KMS-11 (cell line): Measurements from ENCODE around the gene RNF11.

Source experiments
- H2AFZ ChIP-seq: fragments of 200-600 bp; sonication (generic); 2 replicates; pipeline ENCODE4 v1.6.1; 2016; ENCODE audit warnings: antibody characterized with exemption, mixed run types, low read depth
- H3K27ac ChIP-seq: fragments of 200-600 bp; sonication (generic); 2 replicates; pipeline ENCODE4 v1.6.1; 2016; ENCODE audit warnings: mild to moderate bottlenecking, mixed run types
- H3K27me3 ChIP-seq: fragments of 200-600 bp; sonication (generic); 2 replicates; pipeline ENCODE4 v1.6.1; 2017; ENCODE audit warnings: mild to moderate bottlenecking, low read depth, mixed run types, moderate library complexity; ENCODE audit not compliant: insufficient read depth
- H3K36me3 ChIP-seq: fragments of 200-600 bp; sonication (generic); 2 replicates; pipeline ENCODE4 v1.6.1; 2017; ENCODE audit warnings: mild to moderate bottlenecking, mixed run types; ENCODE audit not compliant: insufficient read depth
- H3K4me1 ChIP-seq: fragments of 200-600 bp; sonication (generic); 2 replicates; pipeline ENCODE4 v1.6.1; 2016; ENCODE audit warnings: mild to moderate bottlenecking, low read depth, mixed run types; ENCODE audit not compliant: poor library complexity, severe bottlenecking
- H3K4me2 ChIP-seq: fragments of 200-600 bp; sonication (generic); 2 replicates; pipeline ENCODE4 v1.7.0; 2016; ENCODE audit warnings: mild to moderate bottlenecking, mixed run types
- H3K4me3 ChIP-seq: fragments of 200-600 bp; sonication (generic); IDR thresholded peaks from 2 replicates; pipeline ENCODE4 v1.6.1; 2017; ENCODE audit warnings: low read depth, low read length, mixed read lengths; ENCODE audit not compliant: insufficient read depth
- H3K79me2 ChIP-seq: fragments of 200-600 bp; sonication (generic); 2 replicates; pipeline ENCODE4 v1.6.1; 2016; ENCODE audit warnings: low read depth, mixed run types; ENCODE audit not compliant: insufficient read depth
- H3K9ac ChIP-seq: fragments of 200-600 bp; sonication (generic); 2 replicates; pipeline ENCODE4 v1.6.1; 2016; ENCODE audit warnings: mild to moderate bottlenecking, mixed run types
- H4K20me1 ChIP-seq: fragments of 200-600 bp; sonication (generic); 2 replicates; pipeline ENCODE4 v1.6.1; 2016; ENCODE audit warnings: mild to moderate bottlenecking, mixed run types; ENCODE audit not compliant: insufficient read depth
- CTCF ChIP-seq: fragments of 200-600 bp; sonication (generic); conservative IDR thresholded peaks from 2 replicates; pipeline ENCODE4 v1.6.1; 2017; ENCODE audit warnings: low read depth, mild to moderate bottlenecking, antibody characterized with exemption, low read length, moderate library complexity, mixed read lengths

The RNF11 gene

GRCh38 chr1:51252366-51252765 lies 16.3 kb downstream of the RNF11 start:
- no peaks in the 10 kb centered on the region; the same call in 1 of the 2 replicates for H3K79me2 ChIP-seq
- H3K4me3 ChIP-seq = no peak overlapping the region
- H2AFZ ChIP-seq = no peak overlapping the region
- no peaks in the 10 kb centered on the region for H4K20me1 ChIP-seq
- H3K4me1 ChIP-seq = no peaks in the 10 kb centered on the region
- H3K27me3 ChIP-seq = no peaks in the 10 kb centered on the region
- no peak overlapping the region for H3K9ac ChIP-seq
- H3K4me2 ChIP-seq = no peak overlapping the region
- TF ChIP-seq CTCF = no peak
- H3K27ac ChIP-seq = no peak overlapping the region
- H3K36me3 ChIP-seq = no peaks in the 10 kb centered on the region

GRCh38 chr1:51253691-51254090 lies 17.6 kb downstream of the RNF11 start:
- Histone ChIP-seq H3K79me2 (no peaks in the 10 kb centered on the region; the same call in 1 of the 2 replicates), H3K9ac (no peak overlapping the region), H3K4me1 (no peaks in the 10 kb centered on the region), H3K27ac (no peak overlapping the region), H4K20me1 (no peaks in the 10 kb centered on the region), H3K4me3 (no peak overlapping the region), H3K36me3 (no peaks in the 10 kb centered on the region), H3K4me2 (no peak overlapping the region), H3K27me3 (no peaks in the 10 kb centered on the region), H2AFZ (no peak overlapping the region)
- no peak for TF ChIP-seq CTCF

- Histone ChIP-seq H3K4me1 (no peaks in the 10 kb centered on the region), H3K4me3 (no peak overlapping the region), H3K36me3 (no peaks in the 10 kb centered on the region), H3K79me2 (no peaks in the 10 kb centered on the region), H3K9ac (no peak overlapping the region), H3K27me3 (no peaks in the 10 kb centered on the region), H3K27ac (no peak overlapping the region), H3K4me2 (no peak overlapping the region), H2AFZ (no peak overlapping the region), H4K20me1 (no peaks in the 10 kb centered on the region)
- TF ChIP-seq CTCF = no peak
Measured at GRCh38 chr1:51255331-51255730, 19.3 kb downstream of the RNF11 start.

GRCh38 chr1:51263147-51263877 lies 27.2 kb downstream of the RNF11 start:
- no peaks in the 10 kb centered on the region for H3K79me2 ChIP-seq
- H3K36me3 ChIP-seq = no peaks in the 10 kb centered on the region
- H3K4me3 ChIP-seq = no peak overlapping the region
- no peak overlapping the region for H3K9ac ChIP-seq
- no peak overlapping the region for H3K27ac ChIP-seq
- H2AFZ ChIP-seq = no peak overlapping the region
- no peaks in the 10 kb centered on the region for H3K4me1 ChIP-seq
- H4K20me1 ChIP-seq = no peaks in the 10 kb centered on the region
- H3K27me3 ChIP-seq = no peaks in the 10 kb centered on the region
- H3K4me2 ChIP-seq = no peak overlapping the region
- no peak for TF ChIP-seq CTCF
